HG03139 (cell line): ENCODE results near the gene KCNH1.

Source experiments
- ATAC-seq: cut with Tn5 transposase; IDR thresholded peaks from one replicate; pipeline ENCODE4 v1.9.1; 2021; ENCODE audit not compliant: unreplicated experiment

The KCNH1 gene

DNA sequence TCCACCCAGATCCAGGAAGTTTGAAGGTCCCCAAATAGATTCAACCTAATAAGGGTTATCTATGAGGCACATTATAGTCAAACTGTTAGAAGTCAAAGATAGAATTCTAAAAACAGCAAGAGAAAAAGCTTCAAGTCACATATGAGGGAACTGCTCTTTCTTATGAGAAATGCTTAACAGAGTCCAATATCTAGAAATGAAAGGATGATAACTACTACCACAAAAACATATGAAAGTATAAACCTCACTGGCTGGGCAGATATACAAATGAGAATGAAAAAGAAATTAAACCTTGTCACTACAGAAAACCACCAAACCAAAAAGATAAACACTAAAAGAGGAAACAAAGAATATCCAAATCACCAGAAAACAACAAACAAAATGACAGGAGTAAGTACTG lies 201.8 kb downstream of the KCNH1 start:
- no peak for ATAC-seq

DNA sequence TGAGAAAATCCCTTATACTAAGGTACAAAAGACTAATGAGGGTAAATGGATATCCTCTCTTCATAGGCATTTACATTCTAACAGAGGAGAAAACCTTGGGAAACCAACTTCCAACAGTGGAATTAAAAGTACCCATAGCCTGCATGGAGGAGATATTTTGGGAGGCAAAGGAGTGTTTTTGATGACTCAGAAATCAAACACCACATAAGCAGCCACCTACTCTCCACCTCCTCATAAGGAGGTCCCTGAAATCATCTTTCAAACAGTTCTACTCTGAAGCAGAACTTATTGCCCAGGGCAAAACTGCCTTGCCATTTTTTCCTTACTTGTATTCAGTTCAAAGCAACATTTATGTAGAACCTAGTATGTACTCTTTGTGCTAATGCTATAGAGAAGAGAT lies 211.3 kb downstream of the KCNH1 start:
- no peak for ATAC-seq

DNA sequence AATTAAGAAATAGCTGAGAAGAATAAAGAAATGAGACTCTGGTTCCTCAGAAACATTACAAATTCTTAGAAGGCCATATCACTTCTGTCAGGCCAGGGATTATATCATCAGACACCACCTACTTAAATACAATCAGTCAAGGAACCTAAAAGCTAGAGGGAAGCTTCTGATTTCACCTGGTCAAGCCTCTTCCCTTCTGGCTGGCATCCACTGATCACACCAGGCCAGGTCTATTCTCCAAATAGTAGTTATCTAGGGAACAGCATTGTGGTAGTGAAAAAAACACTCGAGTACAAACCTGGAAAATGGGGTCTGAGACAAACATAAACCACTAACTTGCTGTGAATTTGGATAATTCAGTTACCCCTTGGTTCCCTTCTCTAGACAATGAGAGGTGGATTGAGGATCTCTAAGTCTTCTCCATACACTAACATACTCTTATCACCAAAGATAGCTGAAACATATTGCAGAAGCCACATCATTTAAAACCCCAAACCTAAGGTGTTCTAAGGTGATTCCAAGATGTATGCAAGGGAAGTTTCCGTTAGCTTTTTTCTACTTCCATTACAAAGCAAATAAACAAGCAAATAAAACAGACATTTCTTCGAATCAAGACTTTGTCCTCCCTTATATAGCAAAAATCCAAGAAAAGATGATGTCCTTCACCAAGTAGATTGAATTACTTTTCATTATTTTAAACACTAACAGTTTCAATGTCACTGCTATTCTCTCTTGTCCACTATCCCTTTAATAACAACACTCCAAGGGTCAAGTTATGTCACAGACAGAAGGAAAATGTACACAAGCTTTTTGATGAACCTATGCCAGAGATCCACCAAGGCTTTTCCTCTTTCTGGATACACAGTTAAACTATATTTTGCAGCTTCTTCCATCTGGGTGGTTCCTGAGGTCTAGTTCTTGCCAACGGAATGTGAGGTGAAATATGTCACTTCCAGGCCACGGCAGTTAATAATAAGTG lies 212.9 kb downstream of the KCNH1 start:
- no peak for ATAC-seq

DNA sequence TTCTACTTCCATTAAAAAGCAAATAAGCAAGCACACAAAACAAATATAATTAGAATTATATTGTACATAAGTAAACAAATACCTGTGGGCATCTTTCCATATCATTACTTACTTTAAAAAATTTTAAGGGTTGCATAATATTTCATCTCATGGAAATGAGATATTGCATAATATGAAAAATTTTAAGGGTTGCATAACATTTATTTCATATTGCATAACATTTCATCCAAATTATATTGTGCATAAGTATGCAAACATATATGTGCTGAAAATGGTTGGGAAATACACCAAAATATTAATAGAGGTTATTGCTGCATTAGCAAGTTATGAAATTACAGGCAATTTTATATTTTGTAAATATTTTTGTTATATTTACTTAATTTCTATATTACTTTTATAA lies 213.7 kb downstream of the KCNH1 start:
- no peak for ATAC-seq

DNA sequence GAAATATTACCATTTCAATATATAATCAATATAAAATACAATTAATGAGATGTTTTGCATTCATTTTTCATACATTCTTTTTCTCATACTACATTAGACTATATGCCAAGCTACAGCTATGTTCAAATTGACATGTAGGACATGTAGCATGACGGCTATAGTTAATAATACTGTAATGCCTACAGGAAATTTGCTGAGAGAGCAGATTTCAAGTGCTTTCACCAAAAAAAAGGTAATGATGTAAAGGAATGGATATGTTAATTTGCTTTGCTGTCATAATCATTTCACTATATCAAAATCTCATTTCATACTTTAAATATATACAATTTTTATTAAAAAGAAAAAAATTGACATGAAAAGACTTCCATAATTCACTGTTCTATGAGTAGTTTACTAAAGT lies 215.1 kb downstream of the KCNH1 start:
- no peak for ATAC-seq

DNA sequence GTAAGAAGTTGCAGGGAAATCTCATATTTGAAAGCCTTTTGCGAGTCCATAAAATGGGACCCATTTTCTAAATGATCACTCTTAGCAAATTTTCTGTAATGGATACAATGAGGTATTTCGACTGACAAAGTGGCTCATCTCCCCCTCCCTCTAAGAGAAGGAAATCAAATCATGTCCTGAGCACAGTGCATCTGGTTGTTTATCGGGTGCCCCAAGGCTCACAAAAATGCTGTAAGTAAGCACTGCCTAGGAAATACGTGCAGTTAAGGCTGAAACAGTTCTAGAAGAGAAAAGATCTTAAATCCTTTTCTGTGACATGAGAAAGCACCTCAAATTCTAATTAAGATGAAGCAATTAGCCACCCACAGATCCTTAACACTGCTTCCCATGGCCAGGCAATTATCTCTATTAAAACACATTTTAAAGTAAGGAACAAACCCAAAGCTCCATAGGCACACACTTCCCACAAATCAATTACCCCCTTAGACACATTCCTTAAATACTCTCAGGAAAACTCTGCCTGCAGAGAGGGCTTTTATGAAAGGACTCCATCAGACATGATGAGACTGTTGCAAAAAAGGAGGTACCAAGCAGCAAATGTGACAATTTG lies 216.3 kb downstream of the KCNH1 start:
- no peak for ATAC-seq

DNA sequence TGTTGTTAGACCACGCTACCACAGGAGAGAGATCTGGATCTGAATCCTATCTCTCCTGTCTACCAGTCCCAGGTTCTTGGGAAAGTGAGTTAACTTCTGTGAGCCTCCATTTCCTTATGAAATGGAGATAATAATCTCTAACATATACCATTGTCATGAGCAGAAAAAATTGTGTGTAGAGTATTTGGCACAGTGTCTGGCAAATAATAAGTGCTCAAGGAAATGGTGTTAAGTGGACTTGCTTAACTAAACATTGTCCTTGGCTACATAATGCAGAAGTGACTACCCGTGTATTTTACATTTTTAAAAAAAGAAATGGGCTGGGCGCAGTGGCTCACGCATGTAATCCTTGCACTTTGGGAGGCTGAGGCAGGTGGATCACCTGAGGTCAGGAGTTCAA lies 217.4 kb downstream of the KCNH1 start:
- no peak for ATAC-seq

DNA sequence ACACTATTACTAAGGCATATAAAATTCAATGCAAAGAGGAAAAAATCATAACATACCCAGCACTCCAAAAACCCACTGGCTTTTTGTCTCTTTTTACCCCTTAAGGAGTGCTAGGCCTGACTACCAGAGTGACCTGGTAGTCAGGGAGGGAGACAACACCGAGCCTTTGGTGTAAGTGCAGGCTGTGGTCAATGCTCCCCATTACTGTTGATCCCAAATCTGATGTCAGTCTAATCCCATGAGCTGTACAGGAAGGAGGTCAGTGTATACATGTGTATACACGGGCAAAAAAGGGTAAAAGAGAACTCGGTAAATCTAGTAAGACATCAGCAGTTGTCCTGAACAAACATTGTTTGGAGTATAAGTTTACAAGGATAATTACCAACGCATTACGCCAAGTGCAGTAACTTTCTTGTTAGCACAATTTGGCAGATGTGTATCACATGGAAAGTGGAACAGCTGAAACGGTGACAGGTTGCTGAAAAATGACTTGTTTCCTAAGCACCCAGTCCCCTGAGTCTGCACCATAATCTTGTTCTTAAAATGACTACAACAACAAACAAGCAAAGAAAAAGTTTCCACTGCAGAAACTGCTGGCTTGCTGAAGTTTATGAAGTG lies 217.9 kb downstream of the KCNH1 start:
- ATAC-seq, result no peak

DNA sequence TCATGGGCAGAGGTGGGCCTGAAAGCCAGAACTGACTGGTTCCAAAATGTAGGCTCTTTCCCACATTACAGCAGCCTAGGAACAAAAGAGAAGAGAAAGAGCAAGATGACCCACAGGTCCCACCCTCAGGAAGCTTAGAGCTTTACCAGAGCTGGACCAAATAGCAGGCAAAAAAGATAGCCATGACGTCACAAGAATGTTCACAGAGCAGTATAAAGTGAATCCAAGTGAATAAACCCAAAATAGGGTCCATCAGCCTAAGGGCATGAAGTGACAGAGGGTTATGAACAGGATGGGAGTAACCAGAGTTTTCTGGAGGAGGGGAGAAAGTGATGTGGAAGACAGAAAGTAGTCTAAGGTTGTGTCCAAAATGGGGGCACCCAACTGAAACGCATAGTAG lies 221.2 kb downstream of the KCNH1 start:
- ATAC-seq, result no peak

DNA sequence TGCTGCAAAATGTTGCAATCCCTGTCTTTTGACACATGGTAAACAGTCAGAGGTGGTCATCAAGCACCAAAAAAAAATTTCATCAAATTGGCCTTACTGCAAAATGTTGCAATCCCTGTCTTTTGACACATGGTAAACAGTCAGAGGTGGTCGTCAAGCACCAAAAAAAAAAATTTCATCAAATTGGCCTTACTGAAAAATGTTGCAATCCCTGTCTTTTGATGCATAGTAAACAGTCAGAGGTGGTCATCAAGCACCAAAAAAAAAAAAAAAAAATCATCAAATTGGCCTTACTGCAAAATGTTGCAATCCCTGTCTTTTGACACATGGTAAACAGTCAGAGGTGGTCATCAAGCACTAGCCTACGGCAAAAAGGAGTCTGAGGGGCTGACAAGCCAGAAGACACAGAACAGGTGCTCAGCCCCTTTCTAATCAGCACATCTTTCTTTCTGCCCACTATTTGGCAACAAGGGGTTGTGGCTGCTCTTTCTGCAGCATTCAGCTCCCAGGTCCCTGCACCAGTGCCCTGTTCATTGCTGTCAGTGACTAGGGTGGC lies 223.8 kb downstream of the KCNH1 start:
- ATAC-seq, result no peak

DNA sequence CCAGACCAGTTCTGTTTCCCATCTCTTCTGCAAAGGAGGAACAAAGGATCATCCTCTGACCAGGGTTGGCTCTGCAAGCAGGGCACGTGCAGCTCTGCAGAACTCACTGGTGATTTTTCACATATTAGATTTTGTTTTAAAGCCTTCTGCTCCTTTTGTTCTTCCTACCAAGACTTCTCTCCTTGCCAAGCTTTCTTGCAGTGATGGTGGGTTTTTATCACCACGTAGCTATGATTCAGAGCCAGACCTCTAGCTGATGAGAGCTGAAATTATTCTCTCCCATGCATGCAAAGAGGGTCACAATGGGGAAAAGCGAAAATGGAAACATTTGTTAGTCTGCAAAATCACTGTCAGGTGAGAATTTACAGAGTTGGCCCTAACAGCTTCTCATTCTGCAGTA lies 225.2 kb downstream of the KCNH1 start:
- no peak for ATAC-seq

DNA sequence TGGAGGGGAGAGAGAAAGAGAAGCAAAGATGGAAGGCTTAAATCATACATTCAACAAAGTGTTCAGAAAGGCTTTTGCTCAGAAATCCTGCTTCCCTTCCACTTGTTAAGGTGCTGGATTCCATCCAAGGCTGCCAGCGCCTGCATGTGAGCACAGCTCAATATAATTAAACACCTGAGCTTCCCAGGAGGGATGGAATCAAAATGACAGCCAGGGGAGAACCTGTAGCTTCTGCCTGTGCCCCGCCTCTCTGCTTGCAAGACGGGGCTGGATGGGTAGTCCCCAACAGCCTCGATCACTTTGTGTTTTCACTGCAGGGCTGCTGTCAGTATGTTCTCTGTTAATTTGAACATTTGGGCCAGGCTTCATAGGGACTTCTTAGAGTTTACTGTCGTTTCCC lies 225.7 kb downstream of the KCNH1 start:
- no peak for ATAC-seq

DNA sequence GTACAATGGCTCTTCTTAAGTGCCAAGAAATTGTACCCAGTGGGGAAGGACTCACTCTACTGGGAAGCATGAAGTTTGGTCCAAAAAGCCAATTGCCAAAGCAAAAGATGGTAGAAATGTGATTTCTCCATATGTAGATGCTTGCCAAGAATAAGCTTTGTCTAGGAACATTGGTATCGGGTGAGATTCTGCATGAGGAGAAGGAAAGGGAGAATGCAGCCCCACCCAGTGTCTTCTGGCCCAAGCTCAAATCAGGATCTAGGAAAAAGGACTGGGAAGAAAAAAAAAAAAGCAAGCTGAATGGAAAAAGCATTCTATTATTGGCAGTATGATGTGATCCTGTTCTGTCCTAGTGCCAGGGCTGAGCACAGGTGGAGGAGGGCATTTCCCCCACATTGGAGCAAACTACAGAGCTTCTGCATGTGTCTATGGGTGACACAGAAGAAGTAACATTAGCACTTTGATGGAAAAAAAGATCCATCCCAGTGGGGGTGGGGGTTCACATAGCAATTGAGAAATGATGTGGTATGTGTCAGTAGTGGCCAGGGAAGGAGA lies 226.6 kb downstream of the KCNH1 start:
- no peak for ATAC-seq

DNA sequence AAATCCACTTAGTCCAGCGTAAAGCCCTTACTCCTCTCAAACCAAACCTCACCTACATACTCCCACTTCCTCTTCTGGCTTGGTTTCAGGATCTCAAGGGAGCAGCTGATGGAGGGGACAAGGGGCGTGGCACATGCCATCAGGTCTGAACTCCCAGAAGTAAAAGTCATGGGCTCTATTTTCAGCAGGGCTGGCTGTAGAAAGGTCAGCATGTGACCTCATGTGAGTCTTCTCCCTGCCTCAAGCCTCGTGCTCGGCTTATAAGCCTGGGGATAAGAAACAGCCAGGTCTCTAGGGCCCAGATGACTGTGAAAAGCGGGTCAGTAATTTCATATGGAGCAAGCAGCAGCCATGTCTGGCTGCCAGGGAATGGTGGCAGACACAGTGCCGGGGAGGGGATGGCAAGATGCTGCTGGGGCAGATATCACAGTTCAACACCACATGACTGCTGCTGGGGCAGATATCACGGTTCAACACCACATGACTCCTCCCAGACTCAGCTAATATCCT lies 227.9 kb downstream of the KCNH1 start:
- no peak for ATAC-seq

DNA sequence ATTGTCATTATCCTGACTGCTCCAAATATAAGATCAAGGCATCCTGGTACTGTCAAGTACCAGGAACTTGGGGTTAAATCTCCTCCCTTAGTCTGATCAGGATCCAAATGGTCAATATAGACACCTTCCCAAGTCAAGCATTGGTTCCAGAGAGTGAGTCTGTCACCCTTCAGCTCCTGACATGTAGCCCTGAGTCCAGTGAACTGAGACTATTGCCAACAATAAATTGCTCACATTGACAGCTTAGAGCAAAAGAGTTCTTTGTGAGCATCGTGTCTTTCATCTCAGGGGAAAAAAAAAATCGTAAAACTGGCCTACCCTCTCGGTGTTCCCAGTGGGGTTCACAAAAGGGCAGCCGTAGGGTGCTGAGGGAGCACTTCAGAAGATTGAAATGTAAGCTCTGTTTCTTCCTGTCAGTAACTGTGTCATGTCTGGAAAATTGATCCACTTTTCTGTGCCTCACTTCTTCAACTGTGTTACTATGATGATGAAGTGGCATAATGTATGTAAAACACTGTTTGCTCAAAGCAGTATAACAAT lies 228.5 kb downstream of the KCNH1 start:
- no peak for ATAC-seq

DNA sequence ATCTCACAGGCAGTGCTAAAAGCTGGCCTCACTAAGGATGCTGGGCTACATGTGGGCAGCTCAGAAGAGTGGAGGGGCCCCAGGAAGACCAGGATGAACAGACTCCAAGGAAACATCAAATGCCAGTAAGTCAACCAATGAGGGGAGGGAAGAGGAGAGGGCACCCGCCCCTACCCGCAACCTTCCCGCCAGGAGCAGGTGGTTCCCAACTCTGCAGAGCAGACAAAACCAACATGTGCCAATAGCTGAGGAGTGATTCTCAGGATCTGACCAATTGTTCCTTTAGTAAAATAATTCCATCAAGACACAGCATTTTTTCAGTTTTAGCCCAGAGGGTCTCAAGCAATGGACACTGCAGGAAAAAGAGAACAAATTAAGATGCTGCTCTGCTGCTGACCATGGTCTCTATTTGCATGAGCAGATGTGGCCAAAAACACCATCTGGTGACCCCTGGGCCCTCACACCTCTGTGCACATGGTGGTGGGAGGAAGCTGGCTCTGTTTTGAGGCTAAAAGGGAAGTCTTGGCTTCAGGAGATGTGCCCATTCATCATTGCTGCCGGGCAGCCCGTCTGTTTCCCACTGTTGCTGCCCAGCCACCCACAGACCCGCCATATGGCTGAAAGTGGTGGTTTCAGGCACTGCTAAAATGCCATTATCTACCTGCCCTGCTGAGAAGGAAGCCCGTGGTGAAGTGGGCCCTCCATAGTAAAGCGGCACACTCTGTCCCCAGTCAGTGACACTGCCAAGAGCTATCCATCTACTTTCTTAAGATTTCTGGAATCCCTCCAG lies 231.8 kb downstream of the KCNH1 start:
- ATAC-seq, result no peak

DNA sequence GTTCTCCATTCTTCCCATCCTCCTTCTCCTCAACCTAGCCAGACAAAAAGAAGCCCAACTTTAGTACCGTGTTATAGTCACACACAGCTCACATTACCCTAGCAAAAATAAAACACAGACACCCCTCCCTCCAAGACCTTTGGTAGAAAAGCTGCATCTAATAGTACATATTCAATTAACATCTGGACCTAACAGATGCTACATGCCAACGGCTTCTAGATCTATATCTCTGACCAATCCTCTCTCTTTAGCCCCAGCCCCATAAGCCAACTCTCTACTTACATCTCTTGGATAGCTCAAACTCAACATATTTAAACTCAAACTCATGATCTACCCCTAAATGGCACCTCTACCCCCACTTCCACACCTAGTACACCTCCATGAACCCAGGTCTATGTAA lies 233.1 kb downstream of the KCNH1 start:
- ATAC-seq, result no peak

DNA sequence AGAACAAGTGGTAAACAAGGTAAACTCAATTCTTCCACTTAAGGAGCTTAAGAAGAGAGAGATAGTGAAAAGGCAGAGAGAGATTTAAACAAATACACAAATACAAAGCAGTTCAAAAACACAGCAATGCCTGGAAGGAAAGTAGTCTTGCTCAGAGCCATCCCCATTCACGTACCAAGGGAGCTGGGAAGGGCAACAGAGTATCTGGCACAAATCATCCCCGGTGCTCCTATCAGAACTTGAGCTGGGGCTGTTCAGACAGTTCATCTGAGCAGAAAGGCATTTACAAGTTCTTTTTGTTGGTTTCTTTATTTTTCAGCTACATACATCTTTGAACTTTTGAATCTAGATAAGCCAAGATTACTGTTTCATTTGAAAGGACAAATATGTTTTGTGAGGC lies 233.9 kb downstream of the KCNH1 start:
- ATAC-seq, result no peak

DNA sequence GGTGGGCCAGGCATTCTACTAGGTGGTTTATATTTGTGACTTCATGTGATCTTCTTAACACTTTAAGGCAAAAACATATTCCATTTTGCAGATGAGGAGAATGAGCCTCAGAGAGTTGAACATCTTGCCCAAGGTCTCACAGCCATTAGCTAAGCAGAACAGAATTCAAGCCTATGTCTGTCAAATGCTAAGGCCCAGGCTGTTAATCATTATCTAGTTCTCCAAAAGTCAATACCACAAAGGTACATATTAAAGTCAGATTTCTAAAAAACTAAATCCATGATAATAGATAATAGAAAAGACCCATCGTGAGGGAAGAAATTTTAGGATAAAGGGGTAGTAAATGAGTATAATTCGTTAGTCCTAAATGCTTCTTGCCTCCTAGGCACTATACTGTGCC lies 234.3 kb downstream of the KCNH1 start:
- ATAC-seq, result no peak

DNA sequence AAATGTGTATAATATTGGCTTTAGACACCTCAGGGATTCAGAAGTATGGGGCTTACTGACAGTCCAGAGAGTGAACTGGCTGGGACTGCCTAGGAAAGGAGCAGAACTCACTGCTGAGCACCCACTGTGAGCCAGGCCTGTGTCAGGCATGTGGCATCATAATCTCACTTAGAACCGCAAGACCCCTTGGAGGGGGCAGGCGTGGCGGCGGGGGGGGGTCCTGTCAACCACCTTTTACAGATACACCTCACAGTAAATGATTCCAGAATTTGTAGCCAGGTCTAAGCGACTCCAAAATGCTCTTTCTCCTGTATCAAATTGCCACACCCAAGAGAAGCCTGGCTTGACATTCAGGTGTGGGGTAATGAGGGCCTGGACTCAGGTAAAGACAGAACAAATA lies 235.5 kb downstream of the KCNH1 start:
- ATAC-seq, result no peak
